Activated CD4-positive, CD25-positive, alpha-beta regulatory T cell (primary cell): ENCODE data around the gene TIAM2.
"Not testable (repeated sequence)": the region's sequence is repeated elsewhere in the genome, so short reads cannot be mapped to it uniquely, and the experiment has no call there.

Experiments used
- DNase-seq, 4 experiments: peaks; one replicate each; lab custom pipeline; 2025; lab: John Stamatoyannopoulos, UW

The TIAM2 gene

GRCh38 chr6:155165029-155165710, 170.1 kb downstream of the TIAM2 start:
- no peak for DNase-seq

GRCh38 chr6:155170519-155170918, 175.4 kb downstream of the TIAM2 start:
- DNase-seq, result no peak

GRCh38 chr6:155171109-155171746, 176.1 kb downstream of the TIAM2 start:
- DNase-seq, result peak in 3 of 4 experiments; percentile 11 to 51 (median 26)

GRCh38 chr6:155171747-155172449, 176.8 kb downstream of the TIAM2 start:
- no peak for DNase-seq

- DNase-seq, result no peak
Measured at GRCh38 chr6:155173488-155173887, 178.4 kb downstream of the TIAM2 start.

- peak in 3 of 4 experiments; percentile 19 to 30 (median 21) for DNase-seq
Measured at GRCh38 chr6:155174576-155175211, 179.6 kb downstream of the TIAM2 start.

GRCh38 chr6:155177363-155177961, 182.3 kb downstream of the TIAM2 start:
- peak in 2 of 4 experiments; percentile 13 for DNase-seq

- DNase-seq, result no peak
Measured at GRCh38 chr6:155181498-155181897, 186.4 kb downstream of the TIAM2 start.

- no peak for DNase-seq
Measured at GRCh38 chr6:155182103-155182502, 187.0 kb downstream of the TIAM2 start.

- no peak for DNase-seq
Measured at GRCh38 chr6:155183095-155183494, 188.0 kb downstream of the TIAM2 start.

GRCh38 chr6:155185041-155185440, 189.9 kb downstream of the TIAM2 start:
- not testable (repeated sequence) for DNase-seq

GRCh38 chr6:155185544-155185943, 190.4 kb downstream of the TIAM2 start:
- no peak for DNase-seq

- DNase-seq, result peak in 1 of 4 experiments; percentile 23
Measured at GRCh38 chr6:155186052-155186658, 191.0 kb downstream of the TIAM2 start.

- no peak for DNase-seq
Measured at GRCh38 chr6:155187106-155187505, 192.0 kb downstream of the TIAM2 start.

- DNase-seq, result no peak
Measured at GRCh38 chr6:155187994-155188706, 193.0 kb downstream of the TIAM2 start.

- DNase-seq, result no peak
Measured at GRCh38 chr6:155188707-155189496, 193.8 kb downstream of the TIAM2 start.

- no peak for DNase-seq
Measured at GRCh38 chr6:155190677-155191076, 195.6 kb downstream of the TIAM2 start.

GRCh38 chr6:155193526-155193925, 198.4 kb downstream of the TIAM2 start:
- DNase-seq, result no peak

- DNase-seq, result no peak
Measured at GRCh38 chr6:155194399-155194798, 199.3 kb downstream of the TIAM2 start.

GRCh38 chr6:155195903-155196302, 200.8 kb downstream of the TIAM2 start:
- DNase-seq, result no peak
